Amygdala (tissue), 56 donors: Measurements from ENCODE around the gene AVPR1B.

Experiments used
- DNase-seq, 56 donors: peaks; one replicate each; lab custom pipeline; 2025; lab: John Stamatoyannopoulos, UW

The AVPR1B gene

GRCh38 chr1:206114692-206115640 lies 2.2 kb downstream of the AVPR1B start:
- DNase-seq = no peak

GRCh38 chr1:206112600-206113301 lies 4.4 kb downstream of the AVPR1B start:
- DNase-seq = no peak

- DNase-seq = no peak
These were observed 5.8 kb downstream of the AVPR1B start for GRCh38 chr1:206111271-206111927.

- no peak for DNase-seq
These were observed 6.4 kb downstream of the AVPR1B start for GRCh38 chr1:206110820-206111219.

GRCh38 chr1:206110161-206110560 lies 7.0 kb downstream of the AVPR1B start:
- no peak for DNase-seq

GRCh38 chr1:206109718-206110117 lies 7.5 kb downstream of the AVPR1B start:
- DNase-seq = no peak

- no peak for DNase-seq
These were observed 8.6 kb downstream of the AVPR1B start for GRCh38 chr1:206108635-206109034.

GRCh38 chr1:206107168-206107544 lies 10.0 kb downstream of the AVPR1B start:
- no peak for DNase-seq

GRCh38 chr1:206106328-206107167 lies 10.6 kb downstream of the AVPR1B start:
- peak in 54 of 56 donors; percentile 5 to 90 (median 51) for DNase-seq

- no peak for DNase-seq
These were observed 11.7 kb downstream of the AVPR1B start for GRCh38 chr1:206105464-206105995.

- DNase-seq = no peak
These were observed 13.2 kb downstream of the AVPR1B start for GRCh38 chr1:206103979-206104378.

- DNase-seq = no peak
These were observed 14.8 kb downstream of the AVPR1B start for GRCh38 chr1:206102292-206102936.

- DNase-seq = no peak
These were observed 15.7 kb downstream of the AVPR1B start for GRCh38 chr1:206101351-206102045.

- DNase-seq = no peak
These were observed 16.9 kb downstream of the AVPR1B start for GRCh38 chr1:206100226-206100815.

- DNase-seq = no peak
These were observed 18.8 kb downstream of the AVPR1B start for GRCh38 chr1:206098242-206098919.

- DNase-seq = no peak
These were observed 19.8 kb downstream of the AVPR1B start for GRCh38 chr1:206097381-206097780.

GRCh38 chr1:206094024-206094423 lies 23.2 kb downstream of the AVPR1B start:
- DNase-seq = no peak

GRCh38 chr1:206089341-206089740 lies 27.8 kb downstream of the AVPR1B start:
- no peak for DNase-seq
